Vagina (tissue), 2 donors: ENCODE data around the gene MICB. TPM values are rescaled to one million over a fixed set of nuclear protein-coding genes. Genes with fewer than 3 reads are reported as not detected.

Experiments used
- DNase-seq, 2 donors: peaks; one replicate each; pipeline ENCODE4 v3.0.0-alpha.2; 2017; ENCODE audit errors: extremely low spot score in 2 of 2
- H3K27ac ChIP-seq: fragments of 200-600 bp; sonication (generic); one replicate; pipeline ENCODE4 v1.5.1; 2019
- H3K27me3 ChIP-seq: fragments of 200-600 bp; sonication (generic); one replicate; pipeline ENCODE4 v1.5.1; 2019
- H3K36me3 ChIP-seq, 2 donors: fragments of 200-600 bp; sonication (generic); one replicate each; pipeline ENCODE4 v1.5.1; 2017 to 2019
- H3K4me1 ChIP-seq: fragments of 200-600 bp; sonication (generic); one replicate; pipeline ENCODE4 v1.5.1; 2019
- H3K4me3 ChIP-seq, 2 donors: fragments of 200-600 bp; sonication (generic); 1 replicate in 1 of 2; 2 replicates in 1 of 2; pipeline ENCODE4 v1.5.1; 2016 to 2019
- H3K9me3 ChIP-seq: fragments of 200-600 bp; sonication (generic); one replicate; pipeline ENCODE4 v1.5.1; 2019
- CTCF ChIP-seq, 3 experiments: fragments of 450-650 bp in 2 of 3; fragments of 200-600 bp in 1 of 3; sonication (generic) in 1 of 3; IDR thresholded peaks; one replicate each; pipeline ENCODE4 v1.5.1; 2017 to 2019; ENCODE audit warnings: antibody characterized with exemption in 3 of 3, mild to moderate bottlenecking in 2 of 3, moderate library complexity in 2 of 3
- POLR2A ChIP-seq, 2 donors: fragments of 450-650 bp; IDR thresholded peaks; one replicate each; pipeline ENCODE4 v1.6.1; 2017; ENCODE audit warnings: antibody characterized with exemption in 2 of 2, mild to moderate bottlenecking in 2 of 2, moderate library complexity in 2 of 2
- POLR2AphosphoS5 ChIP-seq, 2 donors: sonication (generic); formaldehyde crosslinking; IDR thresholded peaks; one replicate each; pipeline ENCODE4 v1.9.0; 2017; ENCODE audit warnings: antibody characterized with exemption in 2 of 2, mild to moderate bottlenecking in 2 of 2, low read depth in 1 of 2; ENCODE audit not compliant: insufficient read depth in 1 of 2
- intact Hi-C: fragments of 100-400 bp; cut with DNase I; formaldehyde crosslinking; loops from one replicate; pipeline ENCODE4 v1.15.1; 2023
- total RNA-seq: library from RNA; depleted of rRNA; stranded (reverse); fragments of >200 nt; gene quantifications from one replicate; pipeline ENCODE4 v1.2.3, GENCODE V29; 2016

Gene MICB
- total RNA-seq, 1 donor from 2014 or later, result 3.2 TPM

- H3K4me1 ChIP-seq, result peaks cover 28% of the 10 kb centered on the region
- intact Hi-C loops, result no loop called here
- H3K27ac ChIP-seq, result no peak overlapping the region
- no peaks in the 10 kb centered on the region for H3K27me3 ChIP-seq
- peaks cover 0 to 92% of the 10 kb centered on the region in 2 donors for H3K36me3 ChIP-seq
- no peaks in the 10 kb centered on the region for H3K9me3 ChIP-seq
- no peak overlapping the region for H3K4me3 ChIP-seq
- TF ChIP-seq POLR2AphosphoS5 (IDR thresholded peaks at IDR 0.05; ENCODE audit: insufficient read depth in 1 of 2, low read depth in 1 of 2), result no peak
- TF ChIP-seq POLR2A (IDR thresholded peaks at IDR 0.05), result no peak
- TF ChIP-seq CTCF (IDR thresholded peaks at IDR 0.05), result no peak
- DNase-seq, result no peak
Measured at GRCh38 chr6:31535538-31536324, 37.8 kb downstream of the MICB start.

DNA sequence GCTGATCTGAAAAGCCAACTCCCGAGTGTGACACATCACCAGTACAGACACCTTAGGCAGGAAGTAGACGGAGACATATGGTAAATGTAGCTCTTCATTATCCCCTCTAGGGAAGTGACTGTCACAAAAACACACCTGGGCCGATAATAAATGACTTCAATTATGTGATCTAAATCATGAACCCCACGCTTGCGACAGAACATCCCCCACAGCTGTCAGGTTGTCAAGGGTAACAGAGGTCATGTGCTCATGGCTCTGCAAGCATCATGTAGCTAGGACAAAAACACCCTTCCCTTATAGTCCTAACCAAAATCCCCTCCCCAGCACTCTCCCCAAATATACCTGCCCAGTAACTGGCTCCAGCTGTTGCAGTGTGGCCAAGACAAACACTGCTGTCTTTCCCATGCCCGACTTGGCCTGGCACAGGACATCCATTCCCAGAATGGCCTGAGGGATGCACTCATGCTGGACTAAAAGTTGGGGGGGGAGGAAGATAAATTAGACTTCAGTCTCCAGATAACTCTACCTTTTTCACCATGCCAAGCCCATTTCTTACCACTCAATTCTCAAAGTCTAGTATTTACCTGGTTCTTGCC is 41.0 kb downstream of the MICB start:
- intact Hi-C loops, result no loop called here
- peaks cover 0 to 60% of the 10 kb centered on the region in 2 donors for H3K36me3 ChIP-seq
- H3K27ac ChIP-seq, result no peak overlapping the region
- TF ChIP-seq POLR2AphosphoS5 (IDR thresholded peaks at IDR 0.05; ENCODE audit: insufficient read depth in 1 of 2, low read depth in 1 of 2), result no peak
- DNase-seq, result no peak
- H3K4me3 ChIP-seq, result peak overlapping the region in 1 of 2 donors; percentile 4
- H3K27me3 ChIP-seq, result no peaks in the 10 kb centered on the region
- H3K4me1 ChIP-seq, result peaks cover 43% of the 10 kb centered on the region
- H3K9me3 ChIP-seq, result no peaks in the 10 kb centered on the region

GRCh38 chr6:31540640-31541039 is 42.7 kb downstream of the MICB start:
- H3K36me3 ChIP-seq, result peaks cover 0 to 43% of the 10 kb centered on the region in 2 donors
- H3K4me3 ChIP-seq, result peak overlapping the region; percentile 70 to 85
- H3K27ac ChIP-seq, result peak overlapping the region; percentile 97
- H3K4me1 ChIP-seq, result peaks cover 43% of the 10 kb centered on the region
- no peaks in the 10 kb centered on the region for H3K9me3 ChIP-seq
- no peaks in the 10 kb centered on the region for H3K27me3 ChIP-seq
- intact Hi-C loops, result no loop called here
- DNase-seq, result no peak
- TF ChIP-seq CTCF (IDR thresholded peaks at IDR 0.05), result no peak
- TF ChIP-seq POLR2AphosphoS5 (IDR thresholded peaks at IDR 0.05; ENCODE audit: insufficient read depth in 1 of 2, low read depth in 1 of 2), result no peak
- TF ChIP-seq POLR2A (IDR thresholded peaks at IDR 0.05), result no peak

GRCh38 chr6:31541059-31541657 is 43.2 kb downstream of the MICB start:
- Histone ChIP-seq H3K27ac (peak overlapping the region; percentile 97), H3K4me1 (peaks cover 48% of the 10 kb centered on the region), H3K4me3 (peak overlapping the region; percentile 70 to 85), H3K27me3 (no peaks in the 10 kb centered on the region), H3K36me3 (peaks cover 0 to 38% of the 10 kb centered on the region in 2 donors), H3K9me3 (no peaks in the 10 kb centered on the region)
- intact Hi-C loops, result no loop called here
- DNase-seq, result no peak
- TF ChIP-seq POLR2A (IDR thresholded peaks at IDR 0.05), result no peak
- TF ChIP-seq CTCF (IDR thresholded peaks at IDR 0.05), result no peak
- TF ChIP-seq POLR2AphosphoS5 (IDR thresholded peaks at IDR 0.05; ENCODE audit: insufficient read depth in 1 of 2, low read depth in 1 of 2), result no peak

GRCh38 chr6:31541658-31542521 is 43.9 kb downstream of the MICB start, which contains the start of gene DDX39B:
TSS of gene DDX39B (minus strand) at chr6:31542003. CDS start at chr6:31540532, 1,471 bp downstream.
- TF ChIP-seq POLR2AphosphoS5 (IDR thresholded peaks at IDR 0.05; ENCODE audit: insufficient read depth in 1 of 2, low read depth in 1 of 2) (peak; percentile 98 to 99), CTCF (IDR thresholded peaks at IDR 0.05) (no peak), POLR2A (IDR thresholded peaks at IDR 0.05) (peak in 1 of 2 donors; percentile 77)
- intact Hi-C loops, result no loop called here
- DNase-seq, result peak in 1 of 2 donors; percentile 97
- peaks cover 0 to 31% of the 10 kb centered on the region in 2 donors for H3K36me3 ChIP-seq
- no peaks in the 10 kb centered on the region for H3K9me3 ChIP-seq
- H3K27ac ChIP-seq, result peak within 1 kb of the TSS; percentile 97
- H3K4me3 ChIP-seq, result peak within 1 kb of the TSS; percentile 70 to 85
- H3K27me3 ChIP-seq, result no peaks in the 10 kb centered on the region
- peaks cover 55% of the 10 kb centered on the region for H3K4me1 ChIP-seq
